Panc1 (cell line): ENCODE results near the gene QKI. TPM values are rescaled to one million over a fixed set of nuclear protein-coding genes. Genes with fewer than 3 reads are reported as not detected.

Source experiments
- ATAC-seq: fragments of 200-7000 bp; cut with Tn5 transposase; 2 replicates; pipeline ENCODE4 v1.9.1; 2020; ENCODE audit warnings: mild to moderate bottlenecking, moderate library complexity
- BruUV-seq: library from RNA; stranded (reverse); fragments of 400-500 nt; replicated peaks from 2 replicates; lab custom pipeline; 2021; lab: Mats Ljungman, UMichigan
- CTCF ChIA-PET: fragments of 300-600 bp; sonication (Branson Sonifier 250); formaldehyde crosslinking; loops from one replicate; lab custom pipeline; 2022; ENCODE audit warnings: antibody characterized with exemption; lab: Charles Lee
- POLR2A ChIA-PET: fragments of 300-600 bp; sonication (Branson Sonifier 250); formaldehyde crosslinking; loops from one replicate; lab custom pipeline; 2022; ENCODE audit warnings: antibody characterized with exemption; lab: Charles Lee
- DNase-seq: peaks from one replicate; pipeline ENCODE4 v3.0.0-alpha.2; 2010; ENCODE audit warnings: low read depth, low spot score
- H3K27ac ChIP-seq: 2 replicates; pipeline ENCODE4 v1.5.1; 2011; ENCODE audit warnings: mild to moderate bottlenecking, low read length, inconsistent platforms
- H3K27me3 ChIP-seq: fragments of 200-500 bp; sonication (Bioruptor generic); 2 replicates; pipeline ENCODE4 v1.6.0; 2014; ENCODE audit warnings: low read length, inconsistent platforms; ENCODE audit not compliant: control insufficient read depth, insufficient read depth
- H3K36me3 ChIP-seq: fragments of 200-500 bp; sonication (Bioruptor generic); 2 replicates; pipeline ENCODE4 v1.5.1; 2014; ENCODE audit warnings: inconsistent platforms, mild to moderate bottlenecking, low read length, moderate library complexity; ENCODE audit not compliant: control insufficient read depth, insufficient read depth
- H3K4me1 ChIP-seq: 2 replicates; pipeline ENCODE4 v1.5.1; 2011; ENCODE audit warnings: inconsistent platforms, mild to moderate bottlenecking, low read length, moderate library complexity; ENCODE audit not compliant: control insufficient read depth, insufficient read depth
- H3K4me3 ChIP-seq, 2 experiments: 2 replicates each; pipeline ENCODE4 v1.5.1; 2011 to 2012; ENCODE audit warnings: low read depth in 2 of 2, low read length in 2 of 2, mild to moderate bottlenecking in 2 of 2, inconsistent platforms in 1 of 2, moderate library complexity in 1 of 2
- H3K9me3 ChIP-seq: fragments of 200-500 bp; sonication (Bioruptor generic); 2 replicates; pipeline ENCODE4 v1.5.1; 2014; ENCODE audit warnings: low read depth, mild to moderate bottlenecking, inconsistent platforms, low read length, moderate library complexity; ENCODE audit not compliant: control insufficient read depth, insufficient read depth
- POLR2AphosphoS5 ChIP-seq: IDR thresholded peaks from 2 replicates; pipeline ENCODE4 v1.6.1; 2012; ENCODE audit warnings: mild to moderate bottlenecking, low read depth, low read length, moderate library complexity
- SIN3A ChIP-seq: IDR thresholded peaks from 2 replicates; pipeline ENCODE4 v1.6.1; 2012; ENCODE audit warnings: low read depth, mild to moderate bottlenecking, low read length, moderate library complexity, borderline replicate concordance; ENCODE audit not compliant: insufficient read depth
- TCF7L2 ChIP-seq: IDR thresholded peaks from 2 replicates; pipeline ENCODE4 v1.6.1; 2011; ENCODE audit warnings: mild to moderate bottlenecking, low read depth, low read length, inconsistent platforms
- in situ Hi-C: cut with HindIII; loops from 2 replicates; pipeline ENCODE4 v1.10.0; 2016; ENCODE audit warnings: low sequenced_read_pairs, low pct_unique_long_range_greater_than_20kb
- intact Hi-C: fragments of 100-400 bp; cut with micrococcal nuclease; formaldehyde crosslinking; loops from one replicate; pipeline ENCODE4 v1.10.0; 2022; ENCODE audit not compliant: unreplicated experiment
- total RNA-seq: library from RNA; stranded (reverse); gene quantifications from one replicate; pipeline ENCODE4 v1.2.1, GENCODE V29; 2021; ENCODE audit not compliant: unreplicated experiment
- TF ChIP-seq, protein P1 (sequence below): fragments of 450-650 bp; IDR thresholded peaks from 2 replicates; pipeline ENCODE4 v1.5.1; 2017; ENCODE audit warnings: mild to moderate bottlenecking
- TF ChIP-seq, protein P2 (sequence below), 2 experiments: IDR thresholded peaks; 2 replicates each; pipeline ENCODE4 v1.6.1; 2011 to 2012; ENCODE audit warnings: low read depth in 2 of 2, control low read depth in 1 of 2, low read length in 1 of 2, mild to moderate bottlenecking in 1 of 2, moderate library complexity in 1 of 2; ENCODE audit not compliant: insufficient read depth in 1 of 2

The QKI gene
- total RNA-seq, 1 experiment from 2014 or later: 176 TPM

DNA sequence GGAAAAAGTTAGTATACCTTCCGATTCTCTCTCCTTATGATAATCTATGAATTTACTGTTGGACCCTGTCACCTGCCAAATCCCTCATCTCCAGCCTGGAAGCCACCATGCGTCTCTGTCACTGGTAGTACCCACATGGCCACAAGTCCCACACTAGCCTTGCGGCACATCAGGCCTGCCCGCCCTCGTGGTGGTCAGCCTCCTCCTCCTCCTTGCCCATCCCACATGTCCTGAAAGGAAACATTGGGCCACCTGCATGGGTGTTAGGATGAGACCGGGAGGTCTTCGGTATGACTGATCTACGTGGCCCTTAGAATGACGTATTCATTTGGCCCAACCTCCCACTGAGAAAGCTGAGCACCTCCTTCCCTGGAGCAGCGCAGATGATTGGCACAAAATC lies 37.0 kb upstream of the QKI start:
- TF ChIP-seq SIN3A (no peak), TCF7L2 (no peak), POLR2AphosphoS5 (no peak)
- TF ChIP-seq, protein P1, sequence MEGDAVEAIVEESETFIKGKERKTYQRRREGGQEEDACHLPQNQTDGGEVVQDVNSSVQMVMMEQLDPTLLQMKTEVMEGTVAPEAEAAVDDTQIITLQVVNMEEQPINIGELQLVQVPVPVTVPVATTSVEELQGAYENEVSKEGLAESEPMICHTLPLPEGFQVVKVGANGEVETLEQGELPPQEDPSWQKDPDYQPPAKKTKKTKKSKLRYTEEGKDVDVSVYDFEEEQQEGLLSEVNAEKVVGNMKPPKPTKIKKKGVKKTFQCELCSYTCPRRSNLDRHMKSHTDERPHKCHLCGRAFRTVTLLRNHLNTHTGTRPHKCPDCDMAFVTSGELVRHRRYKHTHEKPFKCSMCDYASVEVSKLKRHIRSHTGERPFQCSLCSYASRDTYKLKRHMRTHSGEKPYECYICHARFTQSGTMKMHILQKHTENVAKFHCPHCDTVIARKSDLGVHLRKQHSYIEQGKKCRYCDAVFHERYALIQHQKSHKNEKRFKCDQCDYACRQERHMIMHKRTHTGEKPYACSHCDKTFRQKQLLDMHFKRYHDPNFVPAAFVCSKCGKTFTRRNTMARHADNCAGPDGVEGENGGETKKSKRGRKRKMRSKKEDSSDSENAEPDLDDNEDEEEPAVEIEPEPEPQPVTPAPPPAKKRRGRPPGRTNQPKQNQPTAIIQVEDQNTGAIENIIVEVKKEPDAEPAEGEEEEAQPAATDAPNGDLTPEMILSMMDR: no peak
- TF ChIP-seq, protein P2, sequence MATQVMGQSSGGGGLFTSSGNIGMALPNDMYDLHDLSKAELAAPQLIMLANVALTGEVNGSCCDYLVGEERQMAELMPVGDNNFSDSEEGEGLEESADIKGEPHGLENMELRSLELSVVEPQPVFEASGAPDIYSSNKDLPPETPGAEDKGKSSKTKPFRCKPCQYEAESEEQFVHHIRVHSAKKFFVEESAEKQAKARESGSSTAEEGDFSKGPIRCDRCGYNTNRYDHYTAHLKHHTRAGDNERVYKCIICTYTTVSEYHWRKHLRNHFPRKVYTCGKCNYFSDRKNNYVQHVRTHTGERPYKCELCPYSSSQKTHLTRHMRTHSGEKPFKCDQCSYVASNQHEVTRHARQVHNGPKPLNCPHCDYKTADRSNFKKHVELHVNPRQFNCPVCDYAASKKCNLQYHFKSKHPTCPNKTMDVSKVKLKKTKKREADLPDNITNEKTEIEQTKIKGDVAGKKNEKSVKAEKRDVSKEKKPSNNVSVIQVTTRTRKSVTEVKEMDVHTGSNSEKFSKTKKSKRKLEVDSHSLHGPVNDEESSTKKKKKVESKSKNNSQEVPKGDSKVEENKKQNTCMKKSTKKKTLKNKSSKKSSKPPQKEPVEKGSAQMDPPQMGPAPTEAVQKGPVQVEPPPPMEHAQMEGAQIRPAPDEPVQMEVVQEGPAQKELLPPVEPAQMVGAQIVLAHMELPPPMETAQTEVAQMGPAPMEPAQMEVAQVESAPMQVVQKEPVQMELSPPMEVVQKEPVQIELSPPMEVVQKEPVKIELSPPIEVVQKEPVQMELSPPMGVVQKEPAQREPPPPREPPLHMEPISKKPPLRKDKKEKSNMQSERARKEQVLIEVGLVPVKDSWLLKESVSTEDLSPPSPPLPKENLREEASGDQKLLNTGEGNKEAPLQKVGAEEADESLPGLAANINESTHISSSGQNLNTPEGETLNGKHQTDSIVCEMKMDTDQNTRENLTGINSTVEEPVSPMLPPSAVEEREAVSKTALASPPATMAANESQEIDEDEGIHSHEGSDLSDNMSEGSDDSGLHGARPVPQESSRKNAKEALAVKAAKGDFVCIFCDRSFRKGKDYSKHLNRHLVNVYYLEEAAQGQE (IDR thresholded peaks at IDR 0.05; ENCODE audit: insufficient read depth in 1 of 2, low read depth in 2 of 2, low read length in 1 of 2): no peak
- Histone ChIP-seq H3K4me1 (no peaks in the 10 kb centered on the region), H3K27me3 (no peaks in the 10 kb centered on the region), H3K36me3 (no peaks in the 10 kb centered on the region), H3K4me3 (no peak overlapping the region), H3K9me3 (no peaks in the 10 kb centered on the region), H3K27ac (no peak overlapping the region)
- intact Hi-C loops (no loop called here), in situ Hi-C loops (no loop called here)
- ChIA-PET POLR2A (no interaction called here), CTCF (no interaction called here)
- no TSS peak for BruUV-seq
- DNase-seq (no peak), ATAC-seq (no peak)

DNA sequence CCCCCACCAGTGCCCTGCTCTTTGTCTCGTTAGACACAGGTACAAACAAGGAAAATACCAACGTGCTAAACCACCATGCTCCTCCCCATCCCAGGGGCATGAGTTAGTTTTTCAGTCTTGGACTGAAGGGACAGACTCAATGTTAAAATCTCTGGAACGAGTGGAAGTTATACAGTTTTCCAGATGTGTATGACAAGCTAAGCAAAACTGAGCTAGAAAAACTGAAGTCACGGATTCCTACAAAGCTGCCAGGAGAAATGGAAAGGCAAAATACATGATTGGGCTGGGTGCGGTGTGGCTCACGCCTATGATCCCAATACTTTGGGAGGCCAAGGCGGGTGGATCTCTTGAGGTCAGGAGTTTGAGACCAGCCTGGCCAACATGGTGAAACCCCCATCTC lies 34.3 kb upstream of the QKI start:
- in situ Hi-C loops: no loop called here
- intact Hi-C loops: no loop called here
- CTCF ChIA-PET: no interaction called here
- ATAC-seq: no peak
- Histone ChIP-seq H3K4me3 (no peak overlapping the region), H3K36me3 (no peaks in the 10 kb centered on the region), H3K27ac (no peak overlapping the region), H3K27me3 (no peaks in the 10 kb centered on the region), H3K4me1 (no peaks in the 10 kb centered on the region), H3K9me3 (no peaks in the 10 kb centered on the region)
- no peak for DNase-seq
- no TSS peak for BruUV-seq
- TF ChIP-seq, protein P1: no peak
- TF ChIP-seq POLR2AphosphoS5 (no peak), TCF7L2 (no peak), SIN3A (no peak)
- TF ChIP-seq, protein P2 (IDR thresholded peaks at IDR 0.05; ENCODE audit: insufficient read depth in 1 of 2, low read depth in 2 of 2, low read length in 1 of 2): no peak
- POLR2A ChIA-PET: no interaction called here
